ENCODE measurements around the gene XCL2. TPM values are rescaled to one million over a fixed set of nuclear protein-coding genes. Genes with fewer than 3 reads are reported as not detected.
"Not testable (repeated sequence)": the region's sequence is repeated elsewhere in the genome, so short reads cannot be mapped to it uniquely, and the experiment has no call there.

Gene XCL2
- total RNA-seq, 1 donor from 2014 or later: not detected

DNA sequence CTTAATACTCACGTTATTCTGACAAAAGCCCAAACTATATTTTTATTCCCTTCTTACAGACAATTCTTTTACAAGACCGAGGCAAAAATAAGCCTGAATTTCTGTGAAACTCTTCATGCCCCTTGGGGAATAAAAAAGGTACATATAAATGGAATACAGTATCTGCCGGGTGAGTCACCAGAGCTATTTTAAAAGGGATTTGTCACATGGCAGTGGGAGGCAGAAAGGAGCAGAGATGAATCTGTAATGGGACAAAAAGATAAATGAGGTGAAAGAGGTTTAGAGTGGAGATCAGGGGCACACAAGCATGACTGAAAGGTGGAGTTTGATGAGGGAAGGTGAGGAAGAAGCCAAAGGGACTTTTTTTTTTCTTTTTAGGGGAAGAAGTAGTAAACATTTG is 41.4 kb upstream of the XCL2 start:
- Mint-ChIP-seq H3K4me1 (ENCODE audit: low read depth) (no peaks in the 10 kb centered on the region), H3K27ac (no peak overlapping the region), H3K36me3 (ENCODE audit: insufficient read depth) (no peaks in the 10 kb centered on the region), H3K27me3 (no peaks in the 10 kb centered on the region), H3K9me3 (ENCODE audit: low read depth) (peaks cover 3% of the 10 kb centered on the region), H3K4me3 (ENCODE audit: low read depth) (no peak overlapping the region)
- TF ChIP-seq, protein P1, sequence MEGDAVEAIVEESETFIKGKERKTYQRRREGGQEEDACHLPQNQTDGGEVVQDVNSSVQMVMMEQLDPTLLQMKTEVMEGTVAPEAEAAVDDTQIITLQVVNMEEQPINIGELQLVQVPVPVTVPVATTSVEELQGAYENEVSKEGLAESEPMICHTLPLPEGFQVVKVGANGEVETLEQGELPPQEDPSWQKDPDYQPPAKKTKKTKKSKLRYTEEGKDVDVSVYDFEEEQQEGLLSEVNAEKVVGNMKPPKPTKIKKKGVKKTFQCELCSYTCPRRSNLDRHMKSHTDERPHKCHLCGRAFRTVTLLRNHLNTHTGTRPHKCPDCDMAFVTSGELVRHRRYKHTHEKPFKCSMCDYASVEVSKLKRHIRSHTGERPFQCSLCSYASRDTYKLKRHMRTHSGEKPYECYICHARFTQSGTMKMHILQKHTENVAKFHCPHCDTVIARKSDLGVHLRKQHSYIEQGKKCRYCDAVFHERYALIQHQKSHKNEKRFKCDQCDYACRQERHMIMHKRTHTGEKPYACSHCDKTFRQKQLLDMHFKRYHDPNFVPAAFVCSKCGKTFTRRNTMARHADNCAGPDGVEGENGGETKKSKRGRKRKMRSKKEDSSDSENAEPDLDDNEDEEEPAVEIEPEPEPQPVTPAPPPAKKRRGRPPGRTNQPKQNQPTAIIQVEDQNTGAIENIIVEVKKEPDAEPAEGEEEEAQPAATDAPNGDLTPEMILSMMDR (IDR thresholded peaks at IDR 0.05; ENCODE audit: unreplicated experiment): no peak
- DNase-seq (ENCODE audit: low spot score, unreplicated experiment): no peak

DNA sequence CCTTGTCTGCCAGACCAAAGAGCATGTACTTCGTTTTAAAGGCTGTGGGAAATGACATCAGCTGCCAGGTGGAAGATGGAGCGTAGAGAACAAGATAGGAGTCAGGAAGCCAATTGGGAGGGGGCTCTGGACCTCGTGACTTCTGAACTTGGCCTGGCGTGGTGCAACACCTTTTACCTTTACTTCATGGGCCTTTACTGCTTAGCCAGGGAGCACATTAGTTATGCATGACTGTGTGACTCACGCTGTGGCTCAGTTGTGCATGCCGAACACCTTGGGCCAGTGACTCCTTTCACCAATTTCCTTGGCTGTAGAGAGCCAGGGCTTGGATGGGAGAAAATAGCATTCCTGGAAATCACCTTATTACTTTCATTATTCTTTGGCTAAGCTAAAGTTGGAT is 39.8 kb upstream of the XCL2 start:
- H3K27ac Mint-ChIP-seq: no peak overlapping the region
- no peak overlapping the region for H3K4me3 Mint-ChIP-seq (ENCODE audit: low read depth)
- DNase-seq (ENCODE audit: low spot score, unreplicated experiment): no peak
- H3K9me3 Mint-ChIP-seq (ENCODE audit: low read depth): peaks cover 3% of the 10 kb centered on the region
- no peaks in the 10 kb centered on the region for H3K27me3 Mint-ChIP-seq
- H3K36me3 Mint-ChIP-seq (ENCODE audit: insufficient read depth): no peaks in the 10 kb centered on the region
- TF ChIP-seq, protein P1 (IDR thresholded peaks at IDR 0.05; ENCODE audit: unreplicated experiment): no peak
- H3K4me1 Mint-ChIP-seq (ENCODE audit: low read depth): no peaks in the 10 kb centered on the region

DNA sequence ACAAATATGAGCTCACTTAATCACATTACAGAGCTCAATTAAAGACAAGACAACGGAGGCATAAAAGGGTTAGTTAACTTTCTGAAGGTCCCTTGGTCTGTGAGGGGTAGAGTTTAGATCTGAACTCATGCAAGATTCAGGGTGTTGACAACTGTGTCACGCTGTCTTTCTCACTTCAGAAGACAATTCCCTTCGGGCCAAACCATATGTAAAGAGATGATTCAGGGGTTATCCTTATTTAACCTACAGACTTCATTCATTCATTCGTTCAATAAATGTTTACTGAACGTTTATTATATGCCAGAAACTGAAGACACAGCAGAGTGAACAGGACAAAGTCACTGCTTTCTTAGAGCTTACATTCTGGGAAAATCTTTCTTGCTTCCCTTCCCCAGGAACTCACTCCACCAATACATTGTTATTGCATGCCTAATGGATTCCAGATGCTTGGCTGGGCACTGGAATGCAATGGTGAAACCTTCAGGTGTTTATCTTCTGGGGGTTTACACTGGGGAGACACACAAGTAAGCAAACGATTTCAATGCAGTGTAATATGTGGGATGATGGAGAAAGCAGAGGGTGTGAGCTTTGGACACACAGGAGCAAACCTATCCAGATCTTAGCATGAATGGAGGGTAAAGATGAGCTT is 39.0 kb upstream of the XCL2 start:
- TF ChIP-seq, protein P1 (IDR thresholded peaks at IDR 0.05; ENCODE audit: unreplicated experiment): no peak
- Mint-ChIP-seq H3K36me3 (ENCODE audit: insufficient read depth) (no peaks in the 10 kb centered on the region), H3K4me1 (ENCODE audit: low read depth) (no peaks in the 10 kb centered on the region), H3K27ac (no peak overlapping the region), H3K9me3 (ENCODE audit: low read depth) (peaks cover 3% of the 10 kb centered on the region), H3K27me3 (no peaks in the 10 kb centered on the region), H3K4me3 (ENCODE audit: low read depth) (no peak overlapping the region)
- no peak for DNase-seq (ENCODE audit: low spot score, unreplicated experiment)

DNA sequence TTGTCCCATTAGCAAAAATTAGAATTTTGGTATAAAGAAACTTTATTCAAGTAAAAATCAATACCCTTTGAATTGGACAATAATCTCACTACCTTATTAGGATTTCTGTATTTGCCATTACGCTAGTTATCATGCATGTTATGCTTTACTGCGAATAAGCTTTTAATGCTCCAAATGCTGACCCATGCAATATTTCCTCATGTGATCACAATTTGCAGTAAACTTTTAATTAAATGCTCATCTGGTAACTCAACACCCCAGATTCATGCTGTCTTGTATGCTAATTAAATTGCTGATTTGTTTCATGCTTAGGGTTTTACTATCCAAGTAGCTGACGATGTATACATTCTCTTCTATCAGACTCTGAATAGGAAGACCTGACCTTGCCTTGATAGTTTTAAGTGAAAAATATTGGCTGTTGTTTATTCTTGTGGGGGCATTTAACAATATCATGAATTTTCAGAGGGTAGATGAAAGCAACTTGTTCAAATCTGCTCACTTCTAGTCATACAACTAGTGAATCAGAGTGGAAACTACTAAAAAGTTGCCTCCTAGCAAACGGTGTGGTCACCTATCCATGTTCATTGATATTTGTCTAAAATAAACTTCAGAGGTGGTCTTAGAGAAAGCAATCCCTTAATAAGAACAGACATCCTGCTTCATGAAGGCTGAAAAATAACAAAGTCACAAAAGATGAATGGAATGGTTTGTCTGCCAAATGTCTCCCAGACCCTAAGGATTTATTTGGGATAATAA is 38.2 kb upstream of the XCL2 start:
- no peak for DNase-seq (ENCODE audit: low spot score, unreplicated experiment)
- no peaks in the 10 kb centered on the region for H3K4me1 Mint-ChIP-seq (ENCODE audit: low read depth)
- no peak overlapping the region for H3K27ac Mint-ChIP-seq
- no peaks in the 10 kb centered on the region for H3K27me3 Mint-ChIP-seq
- H3K9me3 Mint-ChIP-seq (ENCODE audit: low read depth): no peaks in the 10 kb centered on the region
- TF ChIP-seq, protein P1 (IDR thresholded peaks at IDR 0.05; ENCODE audit: unreplicated experiment): no peak
- no peaks in the 10 kb centered on the region for H3K36me3 Mint-ChIP-seq (ENCODE audit: insufficient read depth)
- H3K4me3 Mint-ChIP-seq (ENCODE audit: low read depth): no peak overlapping the region

DNA sequence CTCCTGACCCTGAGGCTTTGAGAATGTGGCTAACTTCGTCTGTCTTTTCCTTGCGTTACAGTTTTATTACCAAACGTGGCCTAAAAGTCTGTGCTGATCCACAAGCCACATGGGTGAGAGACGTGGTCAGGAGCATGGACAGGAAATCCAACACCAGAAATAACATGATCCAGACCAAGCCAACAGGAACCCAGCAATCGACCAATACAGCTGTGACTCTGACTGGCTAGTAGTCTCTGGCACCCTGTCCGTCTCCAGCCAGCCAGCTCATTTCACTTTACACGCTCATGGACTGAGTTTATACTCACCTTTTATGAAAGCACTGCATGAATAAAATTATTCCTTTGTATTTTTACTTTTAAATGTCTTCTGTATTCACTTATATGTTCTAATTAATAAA is 37.2 kb upstream of the XCL2 start:
- not testable (repeated sequence) for H3K9me3 Mint-ChIP-seq (ENCODE audit: low read depth); H3K4me1 Mint-ChIP-seq (ENCODE audit: low read depth)

DNA sequence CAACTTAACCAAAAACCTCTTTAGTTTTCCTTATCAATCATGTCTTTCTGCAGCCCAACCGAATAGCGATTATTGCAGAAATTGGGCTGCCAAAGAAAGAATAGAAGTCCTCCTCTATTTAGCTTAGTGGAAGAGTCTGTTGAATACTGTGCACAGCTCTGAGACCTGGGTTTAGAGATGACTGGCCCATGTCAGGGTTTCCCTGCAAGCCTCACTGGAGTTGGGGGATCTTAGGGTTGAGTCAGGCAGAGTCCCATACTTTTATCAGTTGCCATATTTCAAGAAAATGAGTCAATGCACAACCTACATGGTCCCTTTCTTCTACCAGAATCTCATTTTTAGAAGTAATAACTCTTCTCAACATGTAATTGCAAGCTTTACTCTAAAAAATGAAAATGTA is 36.5 kb upstream of the XCL2 start:
- not testable (repeated sequence) for DNase-seq (ENCODE audit: low spot score, unreplicated experiment); H3K9me3 Mint-ChIP-seq (ENCODE audit: low read depth); H3K4me3 Mint-ChIP-seq (ENCODE audit: low read depth); H3K36me3 Mint-ChIP-seq (ENCODE audit: insufficient read depth); H3K4me1 Mint-ChIP-seq (ENCODE audit: low read depth); H3K27ac Mint-ChIP-seq; H3K27me3 Mint-ChIP-seq

More for the DNA sequence above, 37.2 kb upstream of the XCL2 start:
- not testable (repeated sequence) for H3K4me3 Mint-ChIP-seq (ENCODE audit: low read depth); H3K27ac Mint-ChIP-seq; DNase-seq (ENCODE audit: low spot score, unreplicated experiment); H3K36me3 Mint-ChIP-seq (ENCODE audit: insufficient read depth); H3K27me3 Mint-ChIP-seq

DNA sequence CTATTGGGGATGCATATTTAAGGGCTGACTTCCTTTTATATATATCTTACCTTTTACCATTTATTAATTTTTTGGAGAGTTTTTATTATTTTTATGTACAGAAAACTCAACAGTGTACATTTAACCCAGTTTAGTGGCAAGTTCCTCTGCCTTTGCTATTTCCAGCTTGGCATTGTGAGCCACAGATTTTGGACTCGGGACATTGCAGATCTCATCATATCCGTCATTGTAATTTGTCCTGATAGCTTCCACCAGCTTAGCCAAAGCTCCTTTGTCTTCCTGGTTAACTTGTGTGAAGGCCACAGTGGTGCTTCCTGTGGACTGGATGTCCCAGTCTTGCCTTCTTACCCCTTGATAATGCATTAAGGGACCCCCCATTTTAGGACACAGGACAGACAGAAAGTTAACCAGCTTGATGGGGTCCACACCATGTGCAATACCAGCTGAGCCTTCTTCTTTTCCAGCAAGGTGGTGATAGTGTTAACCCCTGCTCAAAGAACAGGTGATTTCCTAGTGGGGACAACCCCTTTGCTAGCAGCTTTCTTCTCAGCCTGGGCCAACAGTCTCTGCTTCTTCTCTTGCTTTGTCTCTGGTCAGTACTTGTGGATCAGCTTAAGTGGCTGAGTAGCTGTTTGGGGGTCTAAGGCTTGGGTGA is 34.9 kb upstream of the XCL2 start:
- not testable (repeated sequence) for H3K27me3 Mint-ChIP-seq; H3K4me3 Mint-ChIP-seq (ENCODE audit: low read depth); DNase-seq (ENCODE audit: low spot score, unreplicated experiment); H3K4me1 Mint-ChIP-seq (ENCODE audit: low read depth); H3K27ac Mint-ChIP-seq; H3K9me3 Mint-ChIP-seq (ENCODE audit: low read depth); H3K36me3 Mint-ChIP-seq (ENCODE audit: insufficient read depth)

DNA sequence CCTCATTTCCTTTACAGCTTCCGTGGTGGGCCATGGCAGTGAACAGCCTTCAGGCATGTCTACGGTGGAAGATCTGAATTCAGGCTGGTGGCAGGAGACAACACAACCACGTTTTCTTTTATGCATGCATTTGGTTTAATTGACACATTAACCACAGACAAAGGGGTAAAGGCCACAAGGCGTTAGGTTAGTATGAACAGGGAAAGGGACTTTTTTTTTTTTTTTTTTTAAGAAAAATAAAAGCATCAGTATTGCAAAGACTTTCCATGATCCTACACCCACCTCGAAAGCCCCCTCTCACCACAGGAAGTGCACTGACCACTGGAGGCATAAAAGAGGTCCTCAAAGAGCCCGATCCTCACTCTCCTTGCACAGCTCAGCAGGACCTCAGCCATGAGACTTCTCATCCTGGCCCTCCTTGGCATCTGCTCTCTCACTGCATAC is 32.5 kb upstream of the XCL2 start, which contains the start of gene XCL1:
Gene XCL1 (plus strand): TSS at position 361 of the 444 bp plus-strand sequence. CDS start 33 bp downstream, at position 394.
- H3K4me1 Mint-ChIP-seq (ENCODE audit: low read depth); H3K27ac Mint-ChIP-seq; H3K9me3 Mint-ChIP-seq (ENCODE audit: low read depth): not testable (repeated sequence)

More for the DNA sequence above, 32.5 kb upstream of the XCL2 start, which contains the start of gene XCL1:
- H3K27me3 Mint-ChIP-seq; DNase-seq (ENCODE audit: low spot score, unreplicated experiment); H3K4me3 Mint-ChIP-seq (ENCODE audit: low read depth); H3K36me3 Mint-ChIP-seq (ENCODE audit: insufficient read depth): not testable (repeated sequence)

Measured in progenitor cell of endocrine pancreas (in vitro differentiated cells).